Natural killer cell (primary cell): ENCODE results near the gene GTF2IRD1. TPM values are rescaled to one million over a fixed set of nuclear protein-coding genes. Genes with fewer than 3 reads are reported as not detected.

Experiments
- ATAC-seq, 3 donors: fragments of 150-1000 bp in 2 of 3; fragments of 200-7000 bp in 1 of 3; cut with Tn5 transposase; 1 replicate in 1 of 3; 2 replicates in 2 of 3; pipeline ENCODE4 v1.10.0; 2021; ENCODE audit warnings: mild to moderate bottlenecking in 2 of 3, moderate library complexity in 2 of 3
- DNase-seq, 2 donors: peaks; one replicate each; pipeline versions ENCODE4 v3.0.0 to v3.0.0-alpha.2; 2013 to 2021; ENCODE audit warnings: mixed read lengths in 1 of 2
- H3K27ac ChIP-seq: one replicate; pipeline ENCODE4 v1.5.1; 2013; ENCODE audit warnings: mild to moderate bottlenecking, low read length
- H3K27me3 ChIP-seq: one replicate; pipeline ENCODE4 v1.6.1; 2013; ENCODE audit warnings: low read length; ENCODE audit not compliant: control insufficient read depth, insufficient read depth
- H3K36me3 ChIP-seq: one replicate; pipeline ENCODE4 v1.6.1; 2013; ENCODE audit warnings: low read length; ENCODE audit not compliant: control insufficient read depth, insufficient read depth
- H3K4me1 ChIP-seq: one replicate; pipeline ENCODE4 v1.6.1; 2013; ENCODE audit warnings: low read length; ENCODE audit not compliant: control insufficient read depth, insufficient read depth
- H3K4me3 ChIP-seq: one replicate; pipeline ENCODE4 v1.5.1; 2013; ENCODE audit warnings: low read length
- H3K9me3 ChIP-seq: one replicate; pipeline ENCODE4 v1.6.1; 2013; ENCODE audit warnings: low read length; ENCODE audit not compliant: control insufficient read depth, insufficient read depth
- H3K27ac Mint-ChIP-seq, 2 donors: one replicate each; pipeline ENCODE4 v1.8.0; 2022; ENCODE audit warnings: mild to moderate bottlenecking in 2 of 2, mixed read lengths in 2 of 2, moderate library complexity in 1 of 2
- H3K27me3 Mint-ChIP-seq, 2 donors: one replicate each; pipeline ENCODE4 v1.8.0; 2022; ENCODE audit warnings: low read depth in 2 of 2, mixed read lengths in 2 of 2
- H3K36me3 Mint-ChIP-seq: one replicate; pipeline ENCODE4 v1.8.0; 2022; ENCODE audit warnings: mixed read lengths
- H3K4me1 Mint-ChIP-seq, 2 donors: one replicate each; pipeline ENCODE4 v1.8.0; 2022; ENCODE audit warnings: mixed read lengths in 2 of 2
- H3K4me3 Mint-ChIP-seq: one replicate; pipeline ENCODE4 v1.8.0; 2022; ENCODE audit warnings: mild to moderate bottlenecking, moderate library complexity, mixed read lengths
- H3K9me3 Mint-ChIP-seq, 2 donors: one replicate each; pipeline ENCODE4 v1.8.0; 2022; ENCODE audit warnings: mixed read lengths in 2 of 2
- CTCF ChIP-seq: fragments of 200-600 bp; IDR thresholded peaks from one replicate; pipeline ENCODE4 v1.8.0; 2022; ENCODE audit warnings: antibody characterized with exemption
- WGBS: methylation state at CpG from one replicate; pipeline ENCODE4 v1.1.7; 2013; ENCODE audit warnings: missing lambda C conversion rate; ENCODE audit not compliant: insufficient coverage; 5-methylcytosine and 5-hydroxymethylcytosine counted together
- intact Hi-C: fragments of 100-400 bp; cut with micrococcal nuclease; formaldehyde crosslinking; loops from one replicate; pipeline ENCODE4 v1.14.2; 2022
- total RNA-seq, 4 donors: library from RNA; stranded (reverse); fragments of 120-200 nt in 1 of 4; gene quantifications; one replicate each; pipeline versions ENCODE4 v1.2.3 to v1.2.4, GENCODE V29; 2013 to 2022

Gene GTF2IRD1
- total RNA-seq, 3 donors from 2014 or later (not counting 1 experiment from before 2014, with no cell fraction given), result not detected

GRCh38 chr7:74619235-74619860 is 165.6 kb downstream of the GTF2IRD1 start:
- Mint-ChIP-seq H3K27me3 (no peaks in the 10 kb centered on the region), H3K27ac (no peak overlapping the region), H3K4me3 (no peak overlapping the region), H3K4me1 (peaks cover 0 to 4% of the 10 kb centered on the region in 2 donors), H3K36me3 (no peaks in the 10 kb centered on the region), H3K9me3 (no peaks in the 10 kb centered on the region)
- Histone ChIP-seq H3K4me3 (no peak overlapping the region), H3K4me1 (peaks cover 10% of the 10 kb centered on the region), H3K27ac (no peak overlapping the region), H3K9me3 (no peaks in the 10 kb centered on the region), H3K36me3 (no peaks in the 10 kb centered on the region), H3K27me3 (no peaks in the 10 kb centered on the region)
- no peak for TF ChIP-seq CTCF
- ATAC-seq (no peak), DNase-seq (no peak)
- 94% methylated on average over 14 of the region's 14 CpGs for whole genome bisulfite sequencing
- intact Hi-C loops, result no loop called here

- H3K27me3 ChIP-seq, result no peaks in the 10 kb centered on the region
- peaks cover 4% of the 10 kb centered on the region for H3K4me1 ChIP-seq
- no peaks in the 10 kb centered on the region for H3K27me3 Mint-ChIP-seq
- intact Hi-C loops, result no loop called here
- H3K27ac ChIP-seq, result no peak overlapping the region
- no peaks in the 10 kb centered on the region for H3K9me3 Mint-ChIP-seq
- WGBS, result 95% methylated on average over 4 of the region's 5 CpGs
- ATAC-seq, result no peak
- H3K36me3 Mint-ChIP-seq, result no peaks in the 10 kb centered on the region
- H3K36me3 ChIP-seq, result no peaks in the 10 kb centered on the region
- no peaks in the 10 kb centered on the region for H3K4me1 Mint-ChIP-seq
- no peak for TF ChIP-seq CTCF
- no peak overlapping the region for H3K4me3 ChIP-seq
- H3K4me3 Mint-ChIP-seq, result no peak overlapping the region
- no peak for DNase-seq
- H3K9me3 ChIP-seq, result no peaks in the 10 kb centered on the region
- no peak overlapping the region for H3K27ac Mint-ChIP-seq
Measured at GRCh38 chr7:74622228-74622749, 168.6 kb downstream of the GTF2IRD1 start.

- Histone ChIP-seq H3K9me3 (no peaks in the 10 kb centered on the region), H3K4me1 (no peaks in the 10 kb centered on the region), H3K4me3 (no peak overlapping the region), H3K36me3 (no peaks in the 10 kb centered on the region), H3K27me3 (no peaks in the 10 kb centered on the region), H3K27ac (no peak overlapping the region)
- intact Hi-C loops, result no loop called here
- no peaks in the 10 kb centered on the region for H3K9me3 Mint-ChIP-seq
- no peaks in the 10 kb centered on the region for H3K27me3 Mint-ChIP-seq
- 88% methylated on average over 9 of the region's 9 CpGs for WGBS
- no peak for TF ChIP-seq CTCF
- H3K4me1 Mint-ChIP-seq, result no peaks in the 10 kb centered on the region
- ATAC-seq, result no peak
- H3K36me3 Mint-ChIP-seq, result no peaks in the 10 kb centered on the region
- no peak overlapping the region for H3K4me3 Mint-ChIP-seq
- H3K27ac Mint-ChIP-seq, result no peak overlapping the region
- no peak for DNase-seq
Measured at GRCh38 chr7:74623135-74623534, 169.4 kb downstream of the GTF2IRD1 start.

- H3K27ac Mint-ChIP-seq, result no peak overlapping the region
- no peaks in the 10 kb centered on the region for H3K36me3 Mint-ChIP-seq
- H3K4me1 Mint-ChIP-seq, result no peaks in the 10 kb centered on the region
- Histone ChIP-seq H3K9me3 (no peaks in the 10 kb centered on the region), H3K4me1 (no peaks in the 10 kb centered on the region), H3K27me3 (no peaks in the 10 kb centered on the region), H3K27ac (no peak overlapping the region), H3K36me3 (no peaks in the 10 kb centered on the region), H3K4me3 (no peak overlapping the region)
- no peak overlapping the region for H3K4me3 Mint-ChIP-seq
- WGBS, result 19% methylated on average over 3 of the region's 3 CpGs
- no peaks in the 10 kb centered on the region for H3K9me3 Mint-ChIP-seq
- intact Hi-C loops, result no loop called here
- TF ChIP-seq CTCF, result no peak
- no peaks in the 10 kb centered on the region for H3K27me3 Mint-ChIP-seq
- ATAC-seq (no peak), DNase-seq (peak in 1 of 2 donors; percentile 50)
Measured at GRCh38 chr7:74625446-74625845, 171.7 kb downstream of the GTF2IRD1 start.
